Measurements from ENCODE around the gene ZNF575. TPM values are rescaled to one million over a fixed set of nuclear protein-coding genes. Genes with fewer than 3 reads are reported as not detected.

ZNF575 gene, protein sequence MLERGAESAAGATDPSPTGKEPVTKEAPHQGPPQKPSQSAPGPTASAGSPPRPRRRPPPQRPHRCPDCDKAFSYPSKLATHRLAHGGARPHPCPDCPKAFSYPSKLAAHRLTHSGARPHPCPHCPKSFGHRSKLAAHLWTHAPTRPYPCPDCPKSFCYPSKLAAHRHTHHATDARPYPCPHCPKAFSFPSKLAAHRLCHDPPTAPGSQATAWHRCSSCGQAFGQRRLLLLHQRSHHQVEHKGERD
- total RNA-seq (2014; rRNA removed; shearing (Covaris generic)) (not detected in 2 replicates), total RNA-seq (2022) (2.0 and 2.7 TPM in 2 replicates), Bru-seq, nascent RNA (percentile 15 among the genes with signal in this experiment), BruChase-seq, experiment 1, labeled RNA remaining after a 6-hour chase (percentile 19 among the genes with signal in this experiment), BruChase-seq, experiment 2, labeled RNA remaining after a 2-hour chase (percentile 25 among the genes with signal in this experiment)
- long read RNA-seq, partial matches to known transcripts = 2 of 7 reads
- long read RNA-seq, other reads (novel, unspliced or antisense) = 4 of 7 reads

DNA sequence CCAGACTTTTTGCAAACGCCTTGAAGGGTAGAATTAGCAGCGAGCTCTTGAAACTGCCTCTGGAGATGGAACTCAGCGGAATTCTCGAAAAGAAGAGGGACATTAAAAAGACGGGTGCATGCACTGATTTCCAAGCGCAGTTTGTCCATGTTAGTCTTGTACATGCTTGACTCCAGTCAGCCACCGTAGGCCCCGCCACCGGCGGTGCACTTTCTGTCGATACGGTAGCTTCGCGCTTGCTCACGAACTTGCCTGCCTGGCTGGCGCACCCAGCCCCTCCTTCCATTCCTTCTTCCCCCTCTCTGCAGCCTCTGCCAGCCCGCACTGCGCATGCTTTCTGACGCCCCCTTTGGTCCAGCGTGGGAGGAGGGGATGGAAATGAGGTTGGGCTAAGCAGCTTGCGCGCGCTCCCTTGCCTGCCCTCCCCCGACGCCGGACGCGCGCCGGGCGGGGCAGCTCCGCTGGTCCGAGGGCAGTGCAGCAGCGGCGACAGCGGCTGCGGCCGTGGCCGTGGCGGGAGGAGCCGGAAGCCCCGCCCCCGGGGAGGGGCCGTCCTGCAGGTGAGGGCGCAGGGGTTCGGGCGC is at the start of gene ZNF575:
TSS of gene ZNF575 (plus strand) at position 227 of the 584 bp plus-strand sequence. CDS start 1,235 bp downstream, outside the sequence.
- Histone ChIP-seq H3K9me3 (ENCODE audit: low read length) (no peaks in the 10 kb centered on the region), H3K79me2 (ENCODE audit: insufficient read depth, low read depth, low read length) (no peaks in the 10 kb centered on the region), H3K4me3 (ENCODE audit: low read depth, low read length, poor library complexity, severe bottlenecking) (peak within 1 kb of the TSS; percentile 61), H3K36me3 (ENCODE audit: insufficient read depth, low read length) (peaks cover 8% of the 10 kb centered on the region), H3K4me2 (ENCODE audit: low read length) (peak within 1 kb of the TSS; percentile 80), H3K4me1 (ENCODE audit: insufficient read depth, low read length, poor library complexity, severe bottlenecking) (peaks cover 20% of the 10 kb centered on the region), H2AFZ (ENCODE audit: low read length) (peak within 1 kb of the TSS; percentile 60; the same call in 1 of the 2 replicates), H3K27ac (ENCODE audit: low read depth, low read length, poor library complexity, severe bottlenecking) (peak within 1 kb of the TSS; percentile 40), H4K20me1 (ENCODE audit: insufficient read depth, low read length) (no peaks in the 10 kb centered on the region), H3K9me2 (ENCODE audit: insufficient read depth, low read length) (no peaks in the 10 kb centered on the region)
- peak; percentile 75 for DNase-seq (ENCODE audit: low spot score)
- ChIA-PET POLR2A (interaction anchor here (0.6 kb wide), 2 partner anchors 26 to 244 kb away, joined by 3 read pairs; no protein-coding TSS in a partner anchor), CTCF (ENCODE audit: unreplicated experiment) (interaction anchor here (0.6 kb wide), 1 partner anchor 15 kb away, joined by 3 read pairs; no protein-coding TSS in a partner anchor)
- intact Hi-C loops (cut with micrococcal nuclease; ENCODE audit: unreplicated experiment) = loop anchor here (10.0 kb wide), 1 partner anchor 62 kb away; the partner anchor contains the start of genes IRGQ and ZNF576
- no peak for TF ChIP-seq EZH2phosphoT487 (IDR thresholded peaks at IDR 0.05; ENCODE audit: borderline replicate concordance, low read depth, low read length)
- TF ChIP-seq, protein P1, sequence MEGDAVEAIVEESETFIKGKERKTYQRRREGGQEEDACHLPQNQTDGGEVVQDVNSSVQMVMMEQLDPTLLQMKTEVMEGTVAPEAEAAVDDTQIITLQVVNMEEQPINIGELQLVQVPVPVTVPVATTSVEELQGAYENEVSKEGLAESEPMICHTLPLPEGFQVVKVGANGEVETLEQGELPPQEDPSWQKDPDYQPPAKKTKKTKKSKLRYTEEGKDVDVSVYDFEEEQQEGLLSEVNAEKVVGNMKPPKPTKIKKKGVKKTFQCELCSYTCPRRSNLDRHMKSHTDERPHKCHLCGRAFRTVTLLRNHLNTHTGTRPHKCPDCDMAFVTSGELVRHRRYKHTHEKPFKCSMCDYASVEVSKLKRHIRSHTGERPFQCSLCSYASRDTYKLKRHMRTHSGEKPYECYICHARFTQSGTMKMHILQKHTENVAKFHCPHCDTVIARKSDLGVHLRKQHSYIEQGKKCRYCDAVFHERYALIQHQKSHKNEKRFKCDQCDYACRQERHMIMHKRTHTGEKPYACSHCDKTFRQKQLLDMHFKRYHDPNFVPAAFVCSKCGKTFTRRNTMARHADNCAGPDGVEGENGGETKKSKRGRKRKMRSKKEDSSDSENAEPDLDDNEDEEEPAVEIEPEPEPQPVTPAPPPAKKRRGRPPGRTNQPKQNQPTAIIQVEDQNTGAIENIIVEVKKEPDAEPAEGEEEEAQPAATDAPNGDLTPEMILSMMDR (conservative IDR thresholded peaks at IDR 0.05; ENCODE audit: low read length) = no peak
- no TSS peak for BruUV-seq (replicated peaks)

DNA sequence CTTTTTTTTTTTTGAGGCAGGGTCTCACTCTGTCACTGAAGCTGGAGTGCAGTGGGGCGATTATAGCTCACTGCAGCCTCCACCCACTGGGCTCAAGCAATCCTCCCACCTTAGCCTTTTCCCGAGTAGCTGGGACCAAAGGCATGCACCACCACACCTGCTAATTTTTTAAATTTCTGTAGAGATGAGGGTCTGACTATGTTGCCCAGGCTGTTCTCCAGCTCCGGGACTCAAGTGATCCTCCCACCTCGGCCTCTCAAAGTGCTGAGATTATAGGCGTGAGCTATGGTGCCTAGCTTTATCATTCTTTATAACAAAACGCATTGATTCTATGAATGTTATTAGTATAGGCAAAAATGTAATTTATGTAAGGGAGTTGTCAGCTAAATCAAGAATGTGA is 49.7 kb upstream of the ZNF575 start:
- POLR2A ChIA-PET = no interaction called here
- Histone ChIP-seq H4K20me1 (ENCODE audit: insufficient read depth, low read length) (no peaks in the 10 kb centered on the region), H3K4me2 (ENCODE audit: low read length) (no peak overlapping the region), H2AFZ (ENCODE audit: low read length) (no peak overlapping the region), H3K9me2 (ENCODE audit: insufficient read depth, low read length) (no peaks in the 10 kb centered on the region), H3K9me3 (ENCODE audit: low read length) (no peaks in the 10 kb centered on the region), H3K36me3 (ENCODE audit: insufficient read depth, low read length) (no peaks in the 10 kb centered on the region), H3K79me2 (ENCODE audit: insufficient read depth, low read depth, low read length) (no peaks in the 10 kb centered on the region), H3K4me3 (ENCODE audit: low read depth, low read length, poor library complexity, severe bottlenecking) (no peak overlapping the region), H3K27ac (ENCODE audit: low read depth, low read length, poor library complexity, severe bottlenecking) (no peak overlapping the region), H3K4me1 (ENCODE audit: insufficient read depth, low read length, poor library complexity, severe bottlenecking) (no peaks in the 10 kb centered on the region)
- intact Hi-C loops (cut with micrococcal nuclease; ENCODE audit: unreplicated experiment) = no loop called here
- DNase-seq (ENCODE audit: low spot score) = no peak
- no peak for TF ChIP-seq EZH2phosphoT487 (IDR thresholded peaks at IDR 0.05; ENCODE audit: borderline replicate concordance, low read depth, low read length)
- TF ChIP-seq, protein P1 (conservative IDR thresholded peaks at IDR 0.05; ENCODE audit: low read length) = no peak
- no TSS peak for BruUV-seq (replicated peaks)
- CTCF ChIA-PET (ENCODE audit: unreplicated experiment) = no interaction called here

Measured in OCI-LY7 (cell line).